ENCODE measurements around the gene MYO3B.

MYO3B gene

DNA sequence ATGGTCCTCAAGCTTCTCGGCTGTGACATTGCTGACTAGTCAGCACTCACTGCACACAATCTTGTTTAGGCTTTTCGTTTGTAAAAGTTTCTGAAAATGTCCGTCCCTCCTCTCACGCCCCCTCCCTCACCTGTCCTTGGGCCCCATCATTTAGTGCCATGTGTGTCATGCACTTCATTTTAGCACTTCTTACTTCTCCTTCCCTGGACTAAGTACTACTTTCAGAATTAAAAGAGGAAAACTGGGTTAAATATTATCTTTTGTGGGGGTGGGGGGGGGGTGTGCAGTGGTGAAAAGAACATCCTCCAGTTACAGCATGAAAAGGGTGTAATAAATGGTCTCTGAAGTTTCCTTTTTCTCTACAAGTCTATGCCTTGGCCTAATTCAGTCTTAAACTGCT lies 355.2 kb downstream of the MYO3B start:
- no peak overlapping the region for H3K4me2 ChIP-seq (ENCODE audit: low read depth, low read length, poor library complexity, severe bottlenecking)
- H3K9me2 ChIP-seq (replicated peaks; ENCODE audit: insufficient read depth, low read length) = no peaks in the 10 kb centered on the region

DNA sequence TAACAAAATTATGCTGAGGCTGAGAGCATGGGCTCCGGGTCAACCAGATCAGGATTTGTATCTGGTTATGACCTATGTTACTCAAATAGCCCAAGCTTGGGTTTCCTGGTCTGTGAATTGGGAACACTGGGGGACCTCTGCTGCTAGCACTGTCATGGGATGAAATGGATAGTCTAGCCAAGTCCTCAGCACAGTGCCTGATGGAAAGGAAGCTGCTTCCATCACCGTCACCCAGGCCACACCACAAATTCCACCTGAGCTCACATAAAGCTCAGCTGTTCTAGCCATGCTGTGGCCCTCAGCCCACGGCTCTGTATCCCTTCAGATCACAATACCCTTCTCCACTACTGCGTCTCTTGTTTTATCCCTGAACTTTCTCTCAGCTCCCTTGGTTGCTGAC lies 357.6 kb downstream of the MYO3B start:
- no peak overlapping the region for H3K4me2 ChIP-seq (ENCODE audit: low read depth, low read length, poor library complexity, severe bottlenecking)
- no peak overlapping the region for H3K9ac ChIP-seq (ENCODE audit: low read length)
- H3K9me2 ChIP-seq (replicated peaks; ENCODE audit: insufficient read depth, low read length) = no peaks in the 10 kb centered on the region
- H3F3A ChIP-seq (ENCODE audit: insufficient read depth) = no peaks in the 10 kb centered on the region
- H3K27ac ChIP-seq (ENCODE audit: low read depth, low read length) = no peak overlapping the region
- no peaks in the 10 kb centered on the region for H3K79me2 ChIP-seq (ENCODE audit: insufficient read depth, low read length)
- no peaks in the 10 kb centered on the region for H3K36me3 ChIP-seq (ENCODE audit: low read length)
- no peaks in the 10 kb centered on the region for H4K20me1 ChIP-seq (ENCODE audit: low read depth, low read length)
- no peak overlapping the region for H2AFZ ChIP-seq (ENCODE audit: low read depth, low read length, severe bottlenecking)
- no peaks in the 10 kb centered on the region for H3K27me3 ChIP-seq (ENCODE audit: low read length)
- H3K4me3 ChIP-seq (ENCODE audit: insufficient read depth, low read length, poor library complexity, severe bottlenecking) = no peak overlapping the region
- no peak for TF ChIP-seq EZH2phosphoT487 (conservative IDR thresholded peaks at IDR 0.05; ENCODE audit: low read length)
- TF ChIP-seq, protein P1, sequence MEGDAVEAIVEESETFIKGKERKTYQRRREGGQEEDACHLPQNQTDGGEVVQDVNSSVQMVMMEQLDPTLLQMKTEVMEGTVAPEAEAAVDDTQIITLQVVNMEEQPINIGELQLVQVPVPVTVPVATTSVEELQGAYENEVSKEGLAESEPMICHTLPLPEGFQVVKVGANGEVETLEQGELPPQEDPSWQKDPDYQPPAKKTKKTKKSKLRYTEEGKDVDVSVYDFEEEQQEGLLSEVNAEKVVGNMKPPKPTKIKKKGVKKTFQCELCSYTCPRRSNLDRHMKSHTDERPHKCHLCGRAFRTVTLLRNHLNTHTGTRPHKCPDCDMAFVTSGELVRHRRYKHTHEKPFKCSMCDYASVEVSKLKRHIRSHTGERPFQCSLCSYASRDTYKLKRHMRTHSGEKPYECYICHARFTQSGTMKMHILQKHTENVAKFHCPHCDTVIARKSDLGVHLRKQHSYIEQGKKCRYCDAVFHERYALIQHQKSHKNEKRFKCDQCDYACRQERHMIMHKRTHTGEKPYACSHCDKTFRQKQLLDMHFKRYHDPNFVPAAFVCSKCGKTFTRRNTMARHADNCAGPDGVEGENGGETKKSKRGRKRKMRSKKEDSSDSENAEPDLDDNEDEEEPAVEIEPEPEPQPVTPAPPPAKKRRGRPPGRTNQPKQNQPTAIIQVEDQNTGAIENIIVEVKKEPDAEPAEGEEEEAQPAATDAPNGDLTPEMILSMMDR (IDR thresholded peaks at IDR 0.05; ENCODE audit: insufficient read depth, low read length, poor library complexity, severe bottlenecking) = no peak
- no peaks in the 10 kb centered on the region for H3K9me3 ChIP-seq (ENCODE audit: insufficient read depth, low read length)

More for the DNA sequence above, 355.2 kb downstream of the MYO3B start:
- H3K27ac ChIP-seq (ENCODE audit: low read depth, low read length) = no peak overlapping the region
- H3F3A ChIP-seq (ENCODE audit: insufficient read depth) = no peaks in the 10 kb centered on the region
- TF ChIP-seq EZH2phosphoT487 (conservative IDR thresholded peaks at IDR 0.05; ENCODE audit: low read length) = no peak
- TF ChIP-seq, protein P1 (IDR thresholded peaks at IDR 0.05; ENCODE audit: insufficient read depth, low read length, poor library complexity, severe bottlenecking) = no peak
- H3K9ac ChIP-seq (ENCODE audit: low read length) = no peak overlapping the region
- H3K36me3 ChIP-seq (ENCODE audit: low read length) = no peaks in the 10 kb centered on the region
- H3K4me3 ChIP-seq (ENCODE audit: insufficient read depth, low read length, poor library complexity, severe bottlenecking) = no peak overlapping the region
- no peaks in the 10 kb centered on the region for H3K9me3 ChIP-seq (ENCODE audit: insufficient read depth, low read length)
- no peaks in the 10 kb centered on the region for H3K27me3 ChIP-seq (ENCODE audit: low read length)
- no peaks in the 10 kb centered on the region for H3K79me2 ChIP-seq (ENCODE audit: insufficient read depth, low read length)
- H2AFZ ChIP-seq (ENCODE audit: low read depth, low read length, severe bottlenecking) = no peak overlapping the region
- no peaks in the 10 kb centered on the region for H4K20me1 ChIP-seq (ENCODE audit: low read depth, low read length)

DNA sequence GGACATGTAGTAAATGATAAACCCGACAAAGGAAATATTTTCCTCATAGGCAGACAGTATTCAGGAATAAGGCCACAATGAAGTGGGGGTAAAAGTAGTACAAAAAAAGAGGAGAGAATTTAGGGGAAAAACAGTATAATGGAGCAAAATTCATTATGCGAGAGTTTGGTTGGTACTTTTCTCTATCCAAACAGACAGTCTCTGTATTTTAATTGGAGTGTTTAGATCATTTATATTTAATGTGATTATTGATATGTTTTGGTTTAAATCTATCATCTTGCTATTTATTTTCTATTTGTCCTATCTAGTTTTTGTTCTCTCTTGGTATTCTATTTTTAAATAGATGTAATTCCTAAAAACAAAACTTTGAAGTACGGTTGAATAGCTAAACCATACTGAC lies 366.9 kb downstream of the MYO3B start:
- Histone ChIP-seq H3K27me3 (ENCODE audit: low read length) (no peaks in the 10 kb centered on the region), H3K9ac (ENCODE audit: low read length) (no peak overlapping the region), H3F3A (ENCODE audit: insufficient read depth) (no peaks in the 10 kb centered on the region), H3K9me2 (replicated peaks; ENCODE audit: insufficient read depth, low read length) (no peaks in the 10 kb centered on the region), H3K4me2 (ENCODE audit: low read depth, low read length, poor library complexity, severe bottlenecking) (no peak overlapping the region), H3K27ac (ENCODE audit: low read depth, low read length) (no peak overlapping the region), H3K9me3 (ENCODE audit: insufficient read depth, low read length) (no peaks in the 10 kb centered on the region), H3K4me3 (ENCODE audit: insufficient read depth, low read length, poor library complexity, severe bottlenecking) (no peak overlapping the region), H3K36me3 (ENCODE audit: low read length) (no peaks in the 10 kb centered on the region), H3K79me2 (ENCODE audit: insufficient read depth, low read length) (no peaks in the 10 kb centered on the region), H2AFZ (ENCODE audit: low read depth, low read length, severe bottlenecking) (no peak overlapping the region), H4K20me1 (ENCODE audit: low read depth, low read length) (no peaks in the 10 kb centered on the region)
- TF ChIP-seq EZH2phosphoT487 (conservative IDR thresholded peaks at IDR 0.05; ENCODE audit: low read length) = no peak
- TF ChIP-seq, protein P1 (IDR thresholded peaks at IDR 0.05; ENCODE audit: insufficient read depth, low read length, poor library complexity, severe bottlenecking) = no peak

Data from SU-DHL-6 (cell line).